GM08714 (cell line): Measurements from ENCODE around the gene EDEM1.

Experiments
- H3K4me3 ChIP-seq: fragments of 200-500 bp; sonication (Bioruptor generic); 2 replicates; pipeline ENCODE4 v1.5.1; 2014; ENCODE audit warnings: mild to moderate bottlenecking, low read length, inconsistent platforms
- ZNF274 ChIP-seq: IDR thresholded peaks from 2 replicates; pipeline ENCODE4 v1.6.1; 2012; ENCODE audit warnings: mild to moderate bottlenecking, low read depth, low read length

EDEM1 gene

DNA sequence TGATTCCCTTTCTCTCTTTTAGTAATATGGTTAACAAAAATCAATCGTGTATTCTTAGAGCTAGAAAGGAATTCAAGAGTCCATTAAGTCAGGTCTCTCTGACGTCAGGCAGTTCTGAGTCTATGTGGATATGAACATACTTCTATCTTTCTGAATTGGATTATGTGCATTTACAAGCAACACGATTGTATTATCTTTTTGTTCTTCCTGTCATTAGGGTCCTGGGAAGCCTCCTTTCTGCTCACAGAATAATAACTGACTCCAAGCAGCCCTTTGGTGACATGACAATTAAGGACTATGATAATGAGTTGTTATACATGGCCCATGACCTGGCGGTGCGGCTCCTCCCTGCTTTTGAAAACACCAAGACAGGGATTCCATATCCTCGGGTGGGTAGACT lies 14.0 kb downstream of the EDEM1 start:
- no peak for TF ChIP-seq ZNF274
- H3K4me3 ChIP-seq, result no peak overlapping the region

DNA sequence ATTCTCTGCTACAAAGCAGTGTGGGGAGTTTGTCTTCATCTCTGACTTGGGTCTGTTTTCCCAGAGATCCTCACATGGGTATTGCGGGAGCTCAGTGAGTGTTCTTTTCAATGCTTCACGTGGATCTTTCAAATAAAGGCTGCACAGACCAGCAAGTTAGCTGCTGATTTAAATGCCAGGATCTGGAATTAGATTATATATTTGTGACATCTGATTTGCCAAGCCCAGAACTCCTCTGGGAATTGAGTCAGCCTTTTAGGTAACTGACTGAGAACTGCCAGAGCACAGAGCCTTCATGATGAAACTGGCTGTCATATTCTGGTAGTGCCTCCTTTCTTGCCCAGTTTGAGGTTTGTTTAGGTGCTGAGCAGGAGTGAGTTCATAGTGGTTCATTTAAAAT lies 14.7 kb downstream of the EDEM1 start:
- no peak overlapping the region for H3K4me3 ChIP-seq
- TF ChIP-seq ZNF274, result no peak

DNA sequence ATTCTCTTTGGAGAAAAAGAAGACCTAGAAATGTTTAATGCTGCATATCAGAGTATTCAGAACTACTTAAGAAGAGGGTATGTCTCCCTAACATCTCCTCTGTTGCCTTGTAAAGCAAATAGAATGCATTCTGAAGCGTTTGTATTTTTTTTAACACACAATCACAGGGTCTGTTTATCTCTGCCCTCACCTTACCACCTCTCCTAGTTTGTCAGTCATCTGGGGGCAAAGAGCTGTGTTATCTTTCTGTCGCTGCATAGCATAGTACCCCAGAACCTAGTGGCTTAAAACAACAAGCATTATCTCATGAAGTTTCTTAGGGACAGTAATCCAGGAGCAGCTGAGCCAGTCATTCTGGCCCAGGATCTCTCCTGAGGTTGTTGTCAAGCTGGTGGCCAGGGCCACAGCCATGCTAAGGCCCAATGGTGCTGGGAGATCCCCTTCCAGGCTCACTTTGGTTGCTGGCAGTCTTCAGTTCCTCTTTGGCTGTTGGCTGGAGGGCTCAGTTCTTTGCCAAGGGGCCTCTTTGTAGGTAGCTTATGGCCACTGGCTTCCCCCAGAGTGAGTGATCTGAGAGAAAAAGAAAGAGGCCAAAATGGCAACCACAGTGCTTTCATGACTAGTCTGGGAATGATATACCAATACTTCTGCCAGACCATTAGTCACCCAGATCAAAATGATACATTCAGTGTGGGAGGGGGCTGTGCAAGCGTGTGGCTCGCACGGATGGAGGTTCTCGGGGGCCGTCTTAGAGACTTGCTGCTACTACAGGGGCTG lies 17.8 kb downstream of the EDEM1 start:
- no peak for TF ChIP-seq ZNF274
- H3K4me3 ChIP-seq, result no peak overlapping the region

DNA sequence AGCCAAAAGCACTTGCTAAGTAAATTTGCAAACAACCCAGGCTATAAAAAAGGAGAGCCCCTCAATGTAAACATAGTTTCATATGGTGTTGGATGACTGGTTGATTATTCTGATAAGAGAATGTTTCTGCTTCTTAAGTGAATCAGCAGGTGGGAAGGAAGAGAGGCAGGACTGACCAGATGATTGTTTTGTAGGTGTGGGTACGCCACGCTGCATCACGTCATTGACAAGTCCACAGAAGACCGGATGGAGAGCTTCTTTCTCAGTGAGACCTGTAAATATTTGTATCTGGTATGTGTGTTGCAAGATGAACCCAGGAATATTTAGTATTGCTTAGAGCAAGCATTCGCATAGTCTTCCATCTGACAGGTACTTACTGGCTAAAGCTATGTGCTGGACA lies 23.4 kb downstream of the EDEM1 start:
- TF ChIP-seq ZNF274, result no peak
- no peak overlapping the region for H3K4me3 ChIP-seq

DNA sequence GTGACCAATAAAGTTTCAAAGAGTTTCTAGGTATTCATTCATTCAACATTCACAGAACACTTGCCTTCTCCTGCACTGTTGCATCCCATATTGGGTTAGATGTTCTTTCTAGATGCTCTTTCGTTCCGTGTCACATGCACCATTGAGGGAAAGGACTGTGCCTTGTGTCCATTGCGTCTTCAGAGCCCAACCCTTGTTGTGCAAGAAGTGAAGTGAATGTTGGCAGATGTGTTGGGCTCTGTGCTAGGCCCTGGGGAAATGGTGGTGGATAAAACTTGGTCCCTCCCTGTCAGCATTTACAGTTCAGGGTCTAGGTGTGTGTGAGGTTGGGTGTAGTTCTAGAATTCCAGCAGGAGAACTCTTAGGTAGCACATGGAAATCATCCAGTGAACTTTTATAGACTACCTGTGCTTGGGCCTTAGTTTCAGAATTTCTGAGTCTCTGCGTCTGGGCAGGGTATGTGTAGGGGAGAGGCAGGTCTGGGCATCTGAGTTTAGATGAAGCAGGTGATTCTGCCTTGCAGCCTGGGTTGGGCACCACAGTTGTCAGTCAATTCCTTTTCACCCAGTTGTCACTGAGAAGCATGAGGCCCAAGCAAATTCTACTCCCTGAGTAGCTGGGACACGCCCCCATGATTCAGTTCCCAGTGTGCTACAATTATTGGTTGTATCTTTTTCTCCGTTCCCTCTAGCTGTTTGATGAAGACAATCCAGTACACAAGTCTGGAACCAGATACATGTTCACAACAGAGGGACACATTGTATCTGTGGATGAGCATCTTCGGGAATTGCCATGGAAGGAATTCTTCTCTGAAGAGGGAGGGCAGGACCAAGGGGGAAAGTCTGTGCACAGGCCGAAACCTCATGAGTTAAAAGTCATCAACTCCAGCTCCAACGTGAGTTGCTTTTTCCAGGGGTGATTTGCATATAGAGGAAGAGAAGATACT lies 25.4 kb downstream of the EDEM1 start:
- no peak for TF ChIP-seq ZNF274
- H3K4me3 ChIP-seq, result no peak overlapping the region

DNA sequence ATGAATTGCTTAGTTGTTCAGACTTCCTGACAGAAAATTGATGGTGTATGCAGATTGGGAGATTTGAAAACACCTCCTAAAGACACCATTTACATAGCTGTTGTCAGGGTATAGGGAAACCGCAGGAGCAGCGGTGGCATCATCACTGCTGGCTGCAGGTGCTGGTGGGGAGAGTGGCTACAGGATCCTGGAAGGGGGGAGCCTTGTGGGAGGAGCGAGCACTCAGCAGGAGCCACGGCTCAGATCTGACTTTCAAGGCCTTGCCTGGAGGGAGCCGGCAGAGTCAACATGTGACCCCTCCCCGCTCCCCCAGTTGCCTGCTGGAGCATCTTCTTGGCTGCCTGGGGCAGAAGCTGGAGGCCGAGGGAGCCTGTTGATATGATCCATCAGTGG lies 26.1 kb downstream of the EDEM1 start:
- no peak overlapping the region for H3K4me3 ChIP-seq
- TF ChIP-seq ZNF274, result no peak

DNA sequence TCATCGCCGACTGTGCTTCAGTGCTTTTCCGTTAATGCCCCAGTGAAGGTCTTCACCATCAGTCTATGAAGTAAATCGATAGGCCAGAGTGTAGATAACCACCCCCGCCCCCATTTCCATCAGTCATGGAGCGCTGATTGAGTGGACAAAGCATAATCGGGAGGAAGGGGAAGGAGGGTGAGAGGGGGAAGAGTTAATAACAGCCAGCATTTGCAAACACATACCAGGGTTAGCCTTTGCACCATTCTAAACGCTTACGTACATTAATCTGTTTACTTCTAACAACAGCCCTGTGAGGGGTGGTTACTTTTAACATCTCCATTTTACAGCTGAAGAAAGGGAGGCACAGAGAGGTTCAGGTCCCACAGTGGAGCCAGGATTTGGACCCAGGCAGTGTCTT lies 26.8 kb downstream of the EDEM1 start:
- TF ChIP-seq ZNF274, result no peak
- H3K4me3 ChIP-seq, result no peak overlapping the region

DNA sequence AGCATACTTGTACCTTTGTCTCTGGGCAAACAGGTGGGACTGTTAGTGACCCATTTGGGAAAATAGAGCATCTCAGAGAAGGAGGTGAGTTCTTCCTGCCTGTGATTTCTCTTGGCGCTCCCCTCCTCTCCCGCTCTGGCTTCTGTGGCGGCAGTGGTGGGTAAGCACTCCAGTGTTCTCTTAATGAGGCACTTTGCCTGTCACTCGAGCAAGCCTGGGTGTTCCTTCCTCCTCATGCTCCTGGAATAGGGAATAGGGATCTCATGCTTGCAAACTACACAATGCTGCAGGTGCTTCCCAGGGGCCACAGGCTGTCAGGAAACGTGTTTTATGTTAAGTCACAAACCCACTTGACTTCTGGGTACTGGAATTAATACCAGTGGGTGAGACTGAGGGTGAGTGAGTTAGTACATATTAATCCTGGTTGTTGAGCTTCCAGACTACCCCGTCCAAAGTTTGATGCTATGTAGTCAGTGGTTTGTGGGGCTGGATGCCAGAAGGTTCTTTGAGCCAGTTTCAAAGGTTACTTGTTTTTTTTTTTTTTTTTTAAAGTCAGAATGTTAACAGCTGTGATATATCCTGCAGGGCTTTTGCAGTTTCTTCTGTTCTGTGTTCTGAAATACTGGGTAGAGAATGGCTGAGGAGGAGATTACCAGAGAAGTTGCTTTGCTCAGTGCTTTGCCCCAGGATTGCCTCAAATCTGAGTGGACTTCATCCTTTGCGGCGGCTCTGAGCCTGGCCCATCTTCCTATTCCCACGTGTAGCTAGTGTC lies 30.5 kb downstream of the EDEM1 start:
- H3K4me3 ChIP-seq, result no peak overlapping the region
- no peak for TF ChIP-seq ZNF274

DNA sequence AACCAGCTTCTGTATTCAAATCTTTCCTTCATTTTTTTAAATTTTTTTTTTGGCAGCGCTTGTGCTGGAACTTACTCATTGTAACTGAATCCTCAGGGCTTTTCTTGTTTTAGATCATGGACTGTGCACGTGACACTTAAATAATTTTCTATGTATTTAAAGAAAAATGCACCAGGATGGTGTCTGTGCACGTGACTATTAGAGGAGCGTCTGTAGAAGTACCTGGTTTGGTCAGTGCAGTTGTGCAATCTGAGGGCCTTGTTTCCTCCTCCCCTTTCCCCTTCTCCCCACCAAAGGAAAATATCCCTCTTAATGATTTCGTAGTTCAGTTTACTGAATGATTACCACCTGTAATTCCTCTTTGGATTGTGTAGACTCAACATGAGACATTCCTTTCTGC lies 31.3 kb downstream of the EDEM1 start:
- no peak overlapping the region for H3K4me3 ChIP-seq
- no peak for TF ChIP-seq ZNF274

DNA sequence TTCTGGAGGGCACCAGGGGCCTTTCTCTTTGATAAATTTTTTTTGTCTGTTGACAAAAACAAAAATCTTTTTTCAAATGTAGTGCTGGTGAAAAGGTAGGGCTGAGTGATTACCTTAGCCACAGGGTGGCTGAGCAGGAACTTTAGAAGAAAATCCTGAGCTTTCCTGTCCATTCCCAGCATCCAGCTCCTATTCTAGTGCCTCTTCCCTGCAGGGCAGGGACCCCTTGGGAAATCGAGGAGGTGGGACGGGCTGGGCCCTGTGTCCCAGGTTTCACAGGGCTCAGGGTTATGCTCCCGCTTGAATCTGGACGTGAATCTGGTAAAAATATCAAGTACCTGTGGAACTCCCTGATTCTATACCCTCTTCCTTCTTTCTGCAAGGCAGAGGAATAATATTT lies 31.7 kb downstream of the EDEM1 start:
- TF ChIP-seq ZNF274, result no peak

DNA sequence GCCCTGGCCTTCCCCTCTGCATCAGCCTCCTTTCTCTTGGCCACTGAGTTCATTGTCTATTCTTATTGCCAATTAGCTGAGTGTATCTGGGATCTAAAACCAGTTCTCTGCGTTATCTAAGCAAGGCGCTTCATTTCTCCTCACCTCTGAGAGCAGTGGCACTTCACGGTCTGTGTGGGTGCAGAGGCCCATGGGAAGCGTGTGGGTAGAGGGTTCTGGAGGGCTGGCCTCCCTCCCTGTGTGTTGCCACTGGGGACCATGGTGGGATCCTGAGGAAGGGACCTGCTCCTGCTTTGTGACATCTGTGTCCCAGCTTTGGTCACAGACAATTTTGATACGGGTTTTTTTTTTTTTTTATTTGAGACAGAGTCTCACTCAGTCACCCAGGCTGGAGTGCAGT lies 32.7 kb downstream of the EDEM1 start:
- TF ChIP-seq ZNF274, result no peak
- H3K4me3 ChIP-seq, result no peak overlapping the region

More for the DNA sequence above, 31.7 kb downstream of the EDEM1 start:
- no peak overlapping the region for H3K4me3 ChIP-seq

DNA sequence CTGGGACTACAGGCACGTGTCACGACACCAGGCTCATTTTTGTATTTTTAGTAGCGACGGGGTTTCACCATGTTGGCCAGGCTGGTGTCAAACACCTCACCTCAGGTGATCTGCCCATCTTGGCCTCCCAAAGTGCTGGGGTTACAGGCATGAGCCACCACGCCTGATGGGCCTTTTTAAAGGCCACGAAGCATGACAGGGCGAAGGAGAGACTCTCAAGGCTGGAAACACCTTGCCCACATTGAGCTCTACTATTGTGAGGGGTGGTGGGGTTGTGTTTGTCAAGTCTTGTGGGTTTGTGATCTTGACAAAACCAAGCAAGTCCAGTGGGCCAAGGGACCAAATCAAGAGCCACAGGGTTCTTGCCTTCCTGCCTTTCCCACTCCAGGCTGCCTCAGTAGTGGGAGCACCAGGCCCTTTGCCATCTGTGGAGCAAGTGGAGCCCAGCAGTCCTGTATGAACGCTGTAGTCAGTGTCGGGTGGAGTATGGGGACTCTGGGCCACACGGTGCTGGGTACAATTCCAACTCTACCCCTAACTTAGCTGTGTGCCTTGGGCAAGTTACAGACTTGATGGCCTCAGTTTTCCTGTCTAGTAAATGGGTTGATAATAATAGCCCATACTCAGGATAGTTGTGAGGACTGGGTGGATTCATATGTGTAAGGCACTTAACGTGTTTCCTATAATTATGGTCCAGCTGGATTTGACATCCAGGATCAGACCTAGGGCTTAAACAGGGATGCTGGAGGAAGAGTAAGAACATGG lies 33.3 kb downstream of the EDEM1 start:
- no peak for TF ChIP-seq ZNF274
- H3K4me3 ChIP-seq, result no peak overlapping the region

DNA sequence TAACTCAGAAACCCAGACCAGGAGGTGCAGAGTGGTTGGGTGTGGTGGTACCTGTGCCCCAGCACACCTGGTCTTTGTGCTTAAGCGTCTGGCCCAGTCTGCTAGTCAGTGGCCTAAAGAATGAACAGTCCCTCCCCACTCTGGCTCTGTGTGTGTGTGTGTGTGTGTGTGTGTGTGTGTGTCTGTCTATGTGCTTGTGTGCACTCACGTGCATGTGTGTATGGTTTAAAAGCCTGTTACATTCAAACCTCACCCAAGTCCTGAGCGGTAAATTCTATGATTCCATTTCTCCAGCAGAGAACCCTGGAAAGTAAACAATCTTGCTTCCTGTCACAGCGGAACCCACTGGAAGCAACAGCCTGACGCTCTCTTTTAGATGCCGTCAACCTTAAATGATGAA lies 34.2 kb downstream of the EDEM1 start:
- no peak for TF ChIP-seq ZNF274
- H3K4me3 ChIP-seq, result no peak overlapping the region
